Measurements from ENCODE around the gene OR51B6.
"Not testable (repeated sequence)": the region's sequence is repeated elsewhere in the genome, so short reads cannot be mapped to it uniquely, and the experiment has no call there.

The OR51B6 gene
- total RNA-seq, result 0 reads per million in 4 donors

DNA sequence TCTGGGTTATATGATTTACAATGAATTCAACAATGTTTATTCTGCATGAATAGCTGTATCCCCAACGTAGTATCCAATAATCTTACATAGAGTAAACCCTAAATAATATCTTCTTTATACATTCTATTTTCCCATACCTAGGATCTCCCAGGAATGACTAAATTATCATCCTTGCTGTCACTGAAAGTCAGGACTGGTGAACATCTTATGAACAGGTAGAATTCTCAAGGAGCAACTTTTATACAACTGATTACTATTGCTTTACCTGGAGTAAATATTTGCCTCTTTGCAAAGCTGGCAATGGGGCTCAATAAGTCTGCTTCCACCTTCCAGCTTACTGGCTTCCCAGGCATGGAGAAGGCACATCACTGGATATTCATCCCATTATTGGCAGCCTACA lies at the start of gene OR51B6:
Gene OR51B6 (plus strand): TSS at position 301 of the 400 bp plus-strand sequence. CDS start 0 bp downstream, at position 301.
- DNase-seq, result no peak

GRCh38 chr11:5301846-5302245 lies 49.5 kb upstream of the OR51B6 start, which contains the start of gene OR51B4:
Gene OR51B4 (minus strand): TSS chr11:5301946. CDS start chr11:5301946, 0 bp downstream.
- no peak for DNase-seq

DNA sequence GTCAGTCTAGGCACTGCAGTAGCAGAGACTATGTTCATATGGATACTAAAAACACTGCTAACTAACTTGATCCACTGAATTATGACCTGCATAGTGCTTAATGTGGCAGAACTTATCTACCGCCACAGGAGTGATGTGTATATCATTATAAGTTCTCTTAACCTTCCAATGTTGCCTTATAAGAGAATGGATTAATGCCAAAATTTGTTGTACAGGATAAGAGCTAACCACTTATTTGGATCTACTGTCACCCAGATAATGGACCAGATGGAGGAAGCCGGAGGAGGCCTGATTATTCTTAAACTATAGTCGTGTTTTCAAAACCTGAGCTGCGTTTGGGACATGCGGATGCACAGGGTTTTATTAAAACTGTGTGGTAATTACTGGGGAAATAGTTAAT lies 47.7 kb upstream of the OR51B6 start:
- no peak for DNase-seq

DNA sequence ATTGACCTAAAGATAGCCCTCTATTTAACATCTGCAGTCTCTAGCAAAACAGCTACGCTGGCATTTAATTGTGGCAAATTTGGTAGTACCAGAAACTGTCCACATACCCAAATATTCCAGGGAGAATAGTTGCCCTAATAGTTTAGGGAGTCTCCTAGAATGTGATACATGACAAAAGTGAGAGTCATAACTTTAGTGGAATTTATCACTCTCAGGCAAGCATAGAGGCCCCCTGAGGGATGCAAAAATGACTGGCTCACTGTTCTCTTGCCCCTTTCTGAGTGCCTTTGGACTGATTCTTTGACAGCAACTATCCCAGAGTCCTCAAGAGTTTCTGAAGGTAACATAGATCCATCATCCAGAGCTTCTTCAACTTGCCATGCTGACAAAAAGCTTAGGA lies 47.3 kb upstream of the OR51B6 start:
- DNase-seq, result no peak

- DNase-seq, result no peak
These were observed 43.9 kb upstream of the OR51B6 start for GRCh38 chr11:5307256-5308019.

GRCh38 chr11:5310423-5310822 lies 40.9 kb upstream of the OR51B6 start:
- DNase-seq, result no peak

- not testable (repeated sequence) for DNase-seq
These were observed 37.8 kb upstream of the OR51B6 start for GRCh38 chr11:5313326-5314023.

GRCh38 chr11:5317292-5317691 lies 34.0 kb upstream of the OR51B6 start:
- DNase-seq, result no peak

DNA sequence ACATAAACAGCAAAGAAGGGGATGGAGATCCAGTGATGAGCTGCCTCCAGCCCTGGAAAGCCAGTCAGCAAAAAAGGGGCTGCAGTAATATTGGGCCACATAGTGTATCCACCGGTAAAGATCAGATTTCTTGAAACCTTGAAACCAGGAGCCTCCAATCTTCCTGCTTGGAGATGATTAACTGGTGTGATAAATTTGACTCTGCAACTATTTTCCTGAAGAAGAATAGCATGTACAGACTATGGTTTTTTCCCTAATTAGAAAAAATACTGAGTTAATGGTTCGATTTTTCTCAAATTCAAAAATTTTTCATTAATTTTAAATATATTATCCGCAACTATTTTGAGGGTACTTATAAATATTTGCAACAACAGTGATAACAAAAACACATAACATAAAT lies 27.1 kb upstream of the OR51B6 start, which contains the start of gene OR51B2:
Gene OR51B2 (minus strand): TSS at position 101 of the 400 bp plus-strand sequence. CDS start 0 bp downstream, at position 101.
- no peak for DNase-seq

DNA sequence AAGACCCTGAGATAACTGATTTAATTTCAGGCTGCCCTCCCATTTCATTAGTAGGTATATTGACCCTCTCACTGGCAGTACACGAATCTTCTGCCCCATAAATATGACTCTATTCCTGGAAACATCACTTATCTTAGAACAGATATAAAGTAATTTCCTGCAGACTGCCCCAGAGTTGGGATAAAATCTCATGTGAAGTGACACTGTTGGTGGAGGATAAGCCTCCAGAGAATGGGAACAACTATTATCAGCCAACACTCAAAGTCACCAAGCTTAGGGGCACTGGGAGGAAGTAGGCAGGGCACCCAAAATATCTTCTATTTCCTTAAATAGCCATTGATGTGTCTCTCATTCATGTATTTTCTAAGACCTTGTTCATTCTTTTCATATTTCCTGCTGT lies 16.1 kb upstream of the OR51B6 start:
- no peak for DNase-seq

DNA sequence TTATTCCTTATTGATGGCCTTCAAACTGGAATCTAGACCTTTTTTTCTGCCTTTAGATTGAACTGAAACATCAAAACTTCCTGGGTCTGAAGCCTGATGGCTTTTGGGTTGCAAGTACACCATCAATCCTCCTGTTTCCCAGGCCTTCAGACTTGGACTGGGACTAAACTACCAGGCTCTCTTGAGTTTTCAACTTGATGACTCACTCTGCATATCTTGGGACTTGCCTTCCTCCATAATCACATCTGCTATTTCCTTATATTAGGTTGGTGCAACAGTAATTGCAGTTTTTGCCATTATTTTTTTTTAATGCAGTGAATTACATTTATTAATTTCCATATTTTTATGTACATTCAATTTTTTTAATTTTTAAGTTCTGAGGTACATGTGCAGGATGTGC lies 15.0 kb upstream of the OR51B6 start:
- DNase-seq, result no peak

DNA sequence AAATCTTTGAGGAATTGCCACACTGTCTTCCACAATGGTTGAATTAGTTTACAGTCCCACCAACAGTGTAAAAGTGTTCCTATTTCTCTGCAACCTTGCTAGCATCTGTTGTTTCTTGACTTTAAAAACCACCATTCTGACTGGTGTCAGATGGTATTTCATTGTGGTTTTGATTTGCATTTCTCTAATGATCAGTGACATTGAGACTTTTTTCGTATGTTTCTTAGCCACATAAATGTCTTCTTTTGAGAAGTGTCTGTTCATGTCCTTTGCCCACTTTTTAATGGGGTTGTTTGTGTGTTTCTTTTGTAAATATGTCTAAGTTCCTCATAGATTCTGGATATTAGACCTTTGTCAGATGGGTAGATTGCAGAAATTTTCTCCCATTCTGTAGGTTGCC lies 14.1 kb upstream of the OR51B6 start:
- DNase-seq, result not testable (repeated sequence)

- no peak for DNase-seq
These were observed 11.5 kb upstream of the OR51B6 start for GRCh38 chr11:5339771-5340322.

DNA sequence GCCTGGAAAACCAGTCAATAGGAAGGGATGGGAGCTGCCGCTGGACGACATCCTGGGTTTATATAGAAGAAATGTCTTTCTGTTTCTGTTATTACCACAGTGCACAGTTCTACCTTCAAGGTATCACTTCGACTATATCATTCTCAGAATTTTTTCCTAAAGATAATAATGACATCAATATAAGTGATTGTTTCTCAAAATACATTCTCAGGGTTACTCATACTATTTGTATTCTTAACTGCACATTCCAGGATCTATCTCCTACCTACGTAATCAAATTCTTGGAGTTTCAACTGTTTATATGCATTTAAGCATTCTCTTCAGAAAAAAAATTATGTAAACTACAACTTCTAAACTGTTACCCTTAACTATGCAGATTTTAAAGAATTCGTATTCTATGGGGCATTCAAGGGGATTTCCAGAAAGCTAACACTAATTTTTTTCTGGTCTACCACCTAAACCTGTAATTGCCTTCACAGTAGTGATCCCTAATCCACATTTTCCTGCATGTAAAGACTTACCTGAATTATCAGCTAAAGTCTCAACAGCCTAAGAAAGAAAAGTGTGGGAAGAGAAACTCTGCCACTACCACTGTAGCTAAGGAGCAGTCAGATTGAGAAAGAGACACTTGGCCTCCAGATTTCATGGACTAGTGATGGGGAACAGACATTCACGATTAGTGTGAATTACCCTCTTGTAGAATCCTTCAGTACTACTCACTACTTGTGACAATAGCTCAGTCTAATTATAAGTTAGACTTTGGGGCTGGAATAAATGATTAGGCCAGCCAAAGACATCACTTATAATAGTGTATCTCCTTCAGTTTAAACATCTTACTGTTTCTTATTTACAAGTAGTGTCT lies 7.6 kb upstream of the OR51B6 start, which contains the start of gene OR51B5:
Gene OR51B5 (minus strand): TSS at position 51 of the 862 bp plus-strand sequence. CDS start 0 bp downstream, at position 51.
- DNase-seq, result no peak

DNA sequence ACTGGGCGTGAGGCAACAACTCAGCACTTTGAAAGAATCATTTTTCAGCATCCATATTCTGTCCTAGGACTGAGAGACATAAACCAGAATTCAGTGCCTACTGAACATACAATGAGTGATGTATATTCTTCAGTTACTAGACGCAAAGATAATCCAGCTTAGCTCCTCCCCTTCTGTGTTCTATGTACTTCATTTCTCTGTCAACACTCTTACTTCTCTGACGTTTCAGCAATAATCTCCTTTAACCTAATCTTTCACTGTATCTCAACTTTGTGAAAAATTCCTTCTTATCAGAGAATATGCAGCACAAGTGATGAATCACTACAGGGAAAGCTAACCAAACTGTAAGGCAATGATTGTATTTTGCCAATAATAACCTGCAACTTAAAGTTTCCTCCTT lies 5.5 kb upstream of the OR51B6 start:
- DNase-seq, result no peak

- no peak for DNase-seq
These were observed 2.6 kb upstream of the OR51B6 start for GRCh38 chr11:5348551-5349194.

DNA sequence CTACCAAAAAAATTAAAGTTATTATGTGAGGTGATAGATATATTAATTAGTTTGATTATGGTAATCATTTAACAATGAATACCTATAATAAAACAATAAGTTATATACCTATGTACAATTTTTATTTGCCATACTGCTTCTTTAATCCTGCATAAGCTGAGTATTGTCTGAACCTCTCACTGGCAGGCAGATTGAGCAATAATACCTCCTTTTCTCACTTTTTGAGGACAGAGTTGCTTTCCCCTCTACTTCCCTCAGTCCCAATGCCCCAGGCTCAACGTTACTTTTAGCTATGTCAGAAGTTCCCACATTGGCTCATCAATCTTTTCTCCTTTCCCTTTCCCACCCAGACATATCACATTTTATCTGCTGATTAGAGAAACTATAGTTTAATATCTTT lies 1.8 kb upstream of the OR51B6 start:
- no peak for DNase-seq

GRCh38 chr11:5356031-5356430 lies 4.7 kb downstream of the OR51B6 start:
- not testable (repeated sequence) for DNase-seq

- no peak for DNase-seq
These were observed 10.8 kb downstream of the OR51B6 start for GRCh38 chr11:5362017-5362625.

- no peak for DNase-seq
These were observed 12.4 kb downstream of the OR51B6 start for GRCh38 chr11:5363679-5364078.

DNA sequence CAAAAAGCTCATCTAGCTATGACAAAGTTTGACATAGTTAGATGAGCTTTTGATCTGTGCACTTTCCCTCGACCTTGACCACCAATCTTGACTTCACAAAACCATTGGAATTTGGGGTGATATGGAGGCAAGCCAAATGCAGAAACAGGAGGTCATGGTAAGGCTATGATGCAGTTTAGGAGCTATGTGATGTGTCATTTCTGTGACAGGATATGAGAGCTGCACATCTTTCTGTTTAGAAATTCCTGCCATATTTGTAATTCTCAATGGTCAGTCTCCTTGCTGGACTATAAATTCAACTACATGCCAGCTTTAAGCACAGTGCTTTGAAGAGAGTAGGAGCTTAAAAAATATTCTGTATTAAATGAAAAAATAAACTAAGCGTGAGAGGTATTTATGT lies 12.9 kb downstream of the OR51B6 start:
- DNase-seq, result no peak

- DNase-seq, result not testable (repeated sequence)
These were observed 15.1 kb downstream of the OR51B6 start for GRCh38 chr11:5366365-5366764.
